H9 (cell line): ENCODE data around the gene PA2G4. TPM values are rescaled to one million over a fixed set of nuclear protein-coding genes. Genes with fewer than 3 reads are reported as not detected.

Experiments
- DNase-seq: peaks from one replicate; pipeline ENCODE4 v3.0.0-alpha.2; 2017
- H2AFZ ChIP-seq: one replicate; pipeline ENCODE4 v1.6.1; 2013; ENCODE audit warnings: mild to moderate bottlenecking, low read length, control low read depth, moderate library complexity
- H2AK5ac ChIP-seq: 2 replicates; pipeline ENCODE4 v1.6.1; 2013; ENCODE audit warnings: low read length, control low read depth, mixed read lengths; ENCODE audit not compliant: insufficient read length
- H2BK120ac ChIP-seq: one replicate; pipeline ENCODE4 v1.6.1; 2013; ENCODE audit warnings: low read depth, mild to moderate bottlenecking, low read length, control low read depth, inconsistent platforms; ENCODE audit not compliant: poor library complexity, severe bottlenecking
- H2BK12ac ChIP-seq: 2 replicates; pipeline ENCODE4 v1.6.1; 2013; ENCODE audit warnings: low read length, control low read depth, mixed read lengths, low read depth; ENCODE audit not compliant: insufficient read length
- H2BK15ac ChIP-seq: 2 replicates; pipeline ENCODE4 v1.6.1; 2013; ENCODE audit warnings: low read depth, low read length, control low read depth
- H2BK20ac ChIP-seq: one replicate; pipeline ENCODE4 v1.6.1; 2013; ENCODE audit warnings: low read depth, mild to moderate bottlenecking, low read length, control low read depth, inconsistent platforms; ENCODE audit not compliant: poor library complexity, severe bottlenecking
- H2BK5ac ChIP-seq: 2 replicates; pipeline ENCODE4 v1.6.1; 2013; ENCODE audit warnings: low read length, control low read depth, mixed read lengths; ENCODE audit not compliant: insufficient read length
- H3K14ac ChIP-seq: 2 replicates; pipeline ENCODE4 v1.6.1; 2013; ENCODE audit warnings: low read length, control low read depth; ENCODE audit not compliant: insufficient read depth
- H3K18ac ChIP-seq: 2 replicates; pipeline ENCODE4 v1.6.1; 2013; ENCODE audit warnings: low read depth, mild to moderate bottlenecking, mixed read lengths, low read length, control low read depth; ENCODE audit not compliant: insufficient read length
- H3K23ac ChIP-seq: 2 replicates; pipeline ENCODE4 v1.6.1; 2013; ENCODE audit warnings: low read length, control low read depth, mixed read lengths, low read depth; ENCODE audit not compliant: insufficient read length
- H3K23me2 ChIP-seq: 2 replicates; pipeline ENCODE4 v1.6.1; 2013; ENCODE audit warnings: low read depth, mild to moderate bottlenecking, mixed read lengths, low read length, control low read depth; ENCODE audit not compliant: insufficient read length, poor library complexity, severe bottlenecking
- H3K27ac ChIP-seq: 2 replicates; pipeline ENCODE4 v1.5.1; 2013; ENCODE audit warnings: low read length, control low read depth, mixed read lengths, low read depth; ENCODE audit not compliant: insufficient read length
- H3K27me3 ChIP-seq: 2 replicates; pipeline ENCODE4 v1.6.1; 2013; ENCODE audit warnings: low read length, control low read depth, inconsistent platforms; ENCODE audit not compliant: insufficient read depth
- H3K4ac ChIP-seq: 2 replicates; pipeline ENCODE4 v1.6.1; 2013; ENCODE audit warnings: low read depth, mild to moderate bottlenecking, control low read depth, inconsistent platforms, low read length, moderate library complexity
- H3K4me1 ChIP-seq: 2 replicates; pipeline ENCODE4 v1.6.1; 2013; ENCODE audit warnings: low read length, control low read depth, inconsistent platforms; ENCODE audit not compliant: insufficient read depth
- H3K4me2 ChIP-seq: 2 replicates; pipeline ENCODE4 v1.6.1; 2013; ENCODE audit warnings: low read length, control low read depth, mixed read lengths; ENCODE audit not compliant: insufficient read length, insufficient read depth
- H3K56ac ChIP-seq: 2 replicates; pipeline ENCODE4 v1.6.1; 2013; ENCODE audit warnings: low read depth, mild to moderate bottlenecking, mixed read lengths, low read length, control low read depth; ENCODE audit not compliant: insufficient read length
- H3K79me1 ChIP-seq: 2 replicates; pipeline ENCODE4 v1.6.1; 2013; ENCODE audit warnings: low read depth, mild to moderate bottlenecking, moderate library complexity, low read length, control low read depth, inconsistent platforms; ENCODE audit not compliant: insufficient read depth, poor library complexity, severe bottlenecking
- H3K79me2 ChIP-seq: 2 replicates; pipeline ENCODE4 v1.6.1; 2013; ENCODE audit warnings: low read length, control low read depth, inconsistent platforms; ENCODE audit not compliant: insufficient read depth
- H3K9ac ChIP-seq: 2 replicates; pipeline ENCODE4 v1.6.1; 2013; ENCODE audit warnings: low read length, control low read depth, mixed read lengths; ENCODE audit not compliant: insufficient read length; ENCODE audit errors: extremely low read depth
- H3K9me3 ChIP-seq: one replicate; pipeline ENCODE4 v1.6.1; 2013; ENCODE audit warnings: low read depth, low read length, inconsistent platforms; ENCODE audit not compliant: control insufficient read depth
- H3T11ph ChIP-seq: one replicate; pipeline ENCODE4 v1.6.1; 2013; ENCODE audit warnings: mild to moderate bottlenecking, low read length, control low read depth, inconsistent platforms
- H4K20me1 ChIP-seq: one replicate; pipeline ENCODE4 v1.6.1; 2013; ENCODE audit not compliant: control insufficient read depth, insufficient read length, insufficient read depth
- H4K5ac ChIP-seq: 2 replicates; pipeline ENCODE4 v1.6.1; 2013; ENCODE audit warnings: low read depth, mild to moderate bottlenecking, mixed read lengths, low read length, control low read depth; ENCODE audit not compliant: insufficient read length
- H4K8ac ChIP-seq: replicated peaks from 2 replicates; pipeline ENCODE4 v1.6.1; 2013; ENCODE audit warnings: low read length, control low read depth, mixed read lengths, low read depth; ENCODE audit not compliant: insufficient read length
- H4K91ac ChIP-seq: 2 replicates; pipeline ENCODE4 v1.6.1; 2013; ENCODE audit warnings: low read depth, mild to moderate bottlenecking, moderate library complexity, mixed read lengths, low read length, control low read depth; ENCODE audit not compliant: insufficient read length
- H3K27ac Mint-ChIP-seq, 3 experiments: 2 replicates in 2 of 3; 3 replicates in 1 of 3; pipeline ENCODE4 v1.8.0; 2020 to 2021; ENCODE audit warnings: mixed read lengths in 3 of 3, mild to moderate bottlenecking in 1 of 3, moderate library complexity in 1 of 3
- H3K27me3 Mint-ChIP-seq: 2 replicates; pipeline ENCODE4 v1.8.0; 2021; ENCODE audit warnings: low read depth, mild to moderate bottlenecking, moderate library complexity, mixed read lengths
- H3K36me3 Mint-ChIP-seq, 3 experiments: 2 replicates in 2 of 3; 3 replicates in 1 of 3; pipeline ENCODE4 v1.8.0; 2020 to 2021; ENCODE audit warnings: low read depth in 3 of 3, mixed read lengths in 3 of 3; ENCODE audit not compliant: insufficient read depth in 1 of 3
- H3K4me1 Mint-ChIP-seq, 2 experiments: 2 replicates each; pipeline ENCODE4 v1.8.0; 2020; ENCODE audit warnings: mixed read lengths in 2 of 2
- H3K4me3 Mint-ChIP-seq, 2 experiments: 2 replicates in 1 of 2; 3 replicates in 1 of 2; pipeline ENCODE4 v1.8.0; 2020 to 2021; ENCODE audit warnings: mild to moderate bottlenecking in 2 of 2, mixed read lengths in 2 of 2, moderate library complexity in 1 of 2
- H3K9me3 Mint-ChIP-seq, 2 experiments: 2 replicates in 1 of 2; 3 replicates in 1 of 2; pipeline ENCODE4 v1.8.0; 2020; ENCODE audit warnings: mild to moderate bottlenecking in 2 of 2, mixed read lengths in 2 of 2, moderate library complexity in 1 of 2
- WGBS: extraction: QIAGEN DNeasy Blood & Tissue Kit; methylation state at CpG from one replicate; pipeline ENCODE4 v1.1.7; 2013; ENCODE audit warnings: missing lambda C conversion rate, low lambda C conversion rate, mixed read lengths; ENCODE audit not compliant: insufficient read length; ENCODE audit errors: extremely low coverage; 5-methylcytosine and 5-hydroxymethylcytosine counted together
- total RNA-seq: library from RNA; stranded (reverse); gene quantifications from 2 replicates; pipeline ENCODE4 v1.2.1, GENCODE V29; 2021
- TF ChIP-seq, protein P1 (sequence below): fragments of 200-600 bp; sonication (generic); conservative IDR thresholded peaks from 3 replicates; pipeline ENCODE4 v1.8.0; 2021; ENCODE audit warnings: antibody characterized with exemption, mild to moderate bottlenecking

The PA2G4 gene
- total RNA-seq, 1 experiment from 2014 or later: 248 TPM

DNA sequence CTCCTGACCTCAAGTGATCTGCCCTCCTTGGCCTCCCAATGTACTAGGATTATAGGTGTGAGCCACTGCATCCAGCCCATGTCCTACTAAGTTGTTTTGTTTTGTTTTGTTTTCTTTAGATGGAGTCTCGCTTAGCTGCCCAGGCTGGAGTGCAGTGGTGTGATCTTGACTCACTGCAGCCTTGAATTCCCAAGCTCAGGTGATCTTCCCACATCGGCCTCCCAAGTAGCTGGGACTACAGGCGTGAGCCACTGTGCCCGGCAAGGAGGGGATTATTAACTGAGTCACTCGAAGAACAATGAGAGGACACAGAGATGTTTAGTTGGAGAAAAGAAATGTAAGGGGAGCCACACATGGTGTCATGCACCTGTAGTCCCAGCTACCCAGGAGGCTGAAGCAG lies 42.4 kb upstream of the PA2G4 start:
- no peak overlapping the region for H4K8ac ChIP-seq
- H3K4ac ChIP-seq: no peak overlapping the region
- Mint-ChIP-seq H3K4me1 (no peaks in the 10 kb centered on the region), H3K36me3 (no peaks in the 10 kb centered on the region; a peak in 1 of 7 replicates), H3K27ac (no peak overlapping the region), H3K9me3 (no peaks in the 10 kb centered on the region), H3K27me3 (no peaks in the 10 kb centered on the region), H3K4me3 (no peak overlapping the region)
- H3K14ac ChIP-seq: no peak overlapping the region
- no peak overlapping the region for H2BK20ac ChIP-seq
- H3K4me1 ChIP-seq: no peaks in the 10 kb centered on the region
- H3K56ac ChIP-seq: no peak overlapping the region
- H2AK5ac ChIP-seq: no peak overlapping the region
- H4K20me1 ChIP-seq: no peaks in the 10 kb centered on the region
- H2AFZ ChIP-seq: no peak overlapping the region
- H3K9me3 ChIP-seq: no peaks in the 10 kb centered on the region
- WGBS: no CpG with 5 or more reads among the region's 5 CpGs
- DNase-seq: no peak
- no peak overlapping the region for H3K23ac ChIP-seq
- no peaks in the 10 kb centered on the region for H3K79me2 ChIP-seq
- no peak overlapping the region for H2BK12ac ChIP-seq
- no peak overlapping the region for H3K27ac ChIP-seq
- H3T11ph ChIP-seq: no peak overlapping the region
- no peak overlapping the region for H2BK15ac ChIP-seq
- no peak overlapping the region for H3K9ac ChIP-seq
- H3K23me2 ChIP-seq: no peaks in the 10 kb centered on the region
- no peaks in the 10 kb centered on the region for H3K27me3 ChIP-seq
- no peak overlapping the region for H3K18ac ChIP-seq
- no peak overlapping the region for H2BK5ac ChIP-seq
- TF ChIP-seq, protein P1, sequence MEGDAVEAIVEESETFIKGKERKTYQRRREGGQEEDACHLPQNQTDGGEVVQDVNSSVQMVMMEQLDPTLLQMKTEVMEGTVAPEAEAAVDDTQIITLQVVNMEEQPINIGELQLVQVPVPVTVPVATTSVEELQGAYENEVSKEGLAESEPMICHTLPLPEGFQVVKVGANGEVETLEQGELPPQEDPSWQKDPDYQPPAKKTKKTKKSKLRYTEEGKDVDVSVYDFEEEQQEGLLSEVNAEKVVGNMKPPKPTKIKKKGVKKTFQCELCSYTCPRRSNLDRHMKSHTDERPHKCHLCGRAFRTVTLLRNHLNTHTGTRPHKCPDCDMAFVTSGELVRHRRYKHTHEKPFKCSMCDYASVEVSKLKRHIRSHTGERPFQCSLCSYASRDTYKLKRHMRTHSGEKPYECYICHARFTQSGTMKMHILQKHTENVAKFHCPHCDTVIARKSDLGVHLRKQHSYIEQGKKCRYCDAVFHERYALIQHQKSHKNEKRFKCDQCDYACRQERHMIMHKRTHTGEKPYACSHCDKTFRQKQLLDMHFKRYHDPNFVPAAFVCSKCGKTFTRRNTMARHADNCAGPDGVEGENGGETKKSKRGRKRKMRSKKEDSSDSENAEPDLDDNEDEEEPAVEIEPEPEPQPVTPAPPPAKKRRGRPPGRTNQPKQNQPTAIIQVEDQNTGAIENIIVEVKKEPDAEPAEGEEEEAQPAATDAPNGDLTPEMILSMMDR: no peak
- no peak overlapping the region for H4K5ac ChIP-seq
- no peaks in the 10 kb centered on the region for H3K79me1 ChIP-seq
- no peak overlapping the region for H4K91ac ChIP-seq
- no peak overlapping the region for H2BK120ac ChIP-seq
- no peak overlapping the region for H3K4me2 ChIP-seq
